Natural killer cell (primary cell): ENCODE results near the gene IGSF8. TPM values are rescaled to one million over a fixed set of nuclear protein-coding genes. Genes with fewer than 3 reads are reported as not detected.

Source experiments
- ATAC-seq, 3 donors: fragments of 150-1000 bp in 2 of 3; fragments of 200-7000 bp in 1 of 3; cut with Tn5 transposase; 1 replicate in 1 of 3; 2 replicates in 2 of 3; pipeline ENCODE4 v1.10.0; 2021; ENCODE audit warnings: mild to moderate bottlenecking in 2 of 3, moderate library complexity in 2 of 3
- DNase-seq, 2 donors: peaks; one replicate each; pipeline versions ENCODE4 v3.0.0 to v3.0.0-alpha.2; 2013 to 2021; ENCODE audit warnings: mixed read lengths in 1 of 2
- H3K27ac ChIP-seq: one replicate; pipeline ENCODE4 v1.5.1; 2013; ENCODE audit warnings: mild to moderate bottlenecking, low read length
- H3K27me3 ChIP-seq: one replicate; pipeline ENCODE4 v1.6.1; 2013; ENCODE audit warnings: low read length; ENCODE audit not compliant: control insufficient read depth, insufficient read depth
- H3K36me3 ChIP-seq: one replicate; pipeline ENCODE4 v1.6.1; 2013; ENCODE audit warnings: low read length; ENCODE audit not compliant: control insufficient read depth, insufficient read depth
- H3K4me1 ChIP-seq: one replicate; pipeline ENCODE4 v1.6.1; 2013; ENCODE audit warnings: low read length; ENCODE audit not compliant: control insufficient read depth, insufficient read depth
- H3K4me3 ChIP-seq: one replicate; pipeline ENCODE4 v1.5.1; 2013; ENCODE audit warnings: low read length
- H3K9me3 ChIP-seq: one replicate; pipeline ENCODE4 v1.6.1; 2013; ENCODE audit warnings: low read length; ENCODE audit not compliant: control insufficient read depth, insufficient read depth
- H3K27ac Mint-ChIP-seq, 2 donors: one replicate each; pipeline ENCODE4 v1.8.0; 2022; ENCODE audit warnings: mild to moderate bottlenecking in 2 of 2, mixed read lengths in 2 of 2, moderate library complexity in 1 of 2
- H3K27me3 Mint-ChIP-seq, 2 donors: one replicate each; pipeline ENCODE4 v1.8.0; 2022; ENCODE audit warnings: low read depth in 2 of 2, mixed read lengths in 2 of 2
- H3K36me3 Mint-ChIP-seq: one replicate; pipeline ENCODE4 v1.8.0; 2022; ENCODE audit warnings: mixed read lengths
- H3K4me1 Mint-ChIP-seq, 2 donors: one replicate each; pipeline ENCODE4 v1.8.0; 2022; ENCODE audit warnings: mixed read lengths in 2 of 2
- H3K4me3 Mint-ChIP-seq: one replicate; pipeline ENCODE4 v1.8.0; 2022; ENCODE audit warnings: mild to moderate bottlenecking, moderate library complexity, mixed read lengths
- H3K9me3 Mint-ChIP-seq, 2 donors: one replicate each; pipeline ENCODE4 v1.8.0; 2022; ENCODE audit warnings: mixed read lengths in 2 of 2
- CTCF ChIP-seq: fragments of 200-600 bp; IDR thresholded peaks from one replicate; pipeline ENCODE4 v1.8.0; 2022; ENCODE audit warnings: antibody characterized with exemption
- WGBS: methylation state at CpG from one replicate; pipeline ENCODE4 v1.1.7; 2013; ENCODE audit warnings: missing lambda C conversion rate; ENCODE audit not compliant: insufficient coverage; 5-methylcytosine and 5-hydroxymethylcytosine counted together
- intact Hi-C: fragments of 100-400 bp; cut with micrococcal nuclease; formaldehyde crosslinking; loops from one replicate; pipeline ENCODE4 v1.14.2; 2022
- total RNA-seq, 4 donors: library from RNA; stranded (reverse); fragments of 120-200 nt in 1 of 4; gene quantifications; one replicate each; pipeline versions ENCODE4 v1.2.3 to v1.2.4, GENCODE V29; 2013 to 2022

IGSF8 gene
- total RNA-seq, 3 donors from 2014 or later (not counting 1 experiment from before 2014, with no cell fraction given) = 26.3 to 35.3 (median 32.1) TPM

- peak overlapping the region; percentile 87 for H3K27ac ChIP-seq
- peak; percentile 85 to 93 (median 88) for ATAC-seq
- no peaks in the 10 kb centered on the region for H3K27me3 ChIP-seq
- H3K4me3 ChIP-seq = peak overlapping the region; percentile 39
- intact Hi-C loops = loop anchor here (2.0 kb wide), 1 partner anchor 14 kb away; no protein-coding TSS in a partner anchor
- 3% methylated on average over 32 of the region's 40 CpGs for WGBS
- no peak for TF ChIP-seq CTCF
- Mint-ChIP-seq H3K36me3 (no peaks in the 10 kb centered on the region), H3K27me3 (peaks cover 0 to 2% of the 10 kb centered on the region in 2 donors), H3K4me3 (peak overlapping the region; percentile 78), H3K4me1 (peaks cover 39 to 56% of the 10 kb centered on the region in 2 donors), H3K9me3 (no peaks in the 10 kb centered on the region), H3K27ac (peak overlapping the region; percentile 84 to 89)
- H3K9me3 ChIP-seq = no peaks in the 10 kb centered on the region
- H3K4me1 ChIP-seq = peaks cover 45% of the 10 kb centered on the region
- peak; percentile 89 to 97 for DNase-seq
- H3K36me3 ChIP-seq = peaks cover 6% of the 10 kb centered on the region
These were observed 588 bp upstream of the IGSF8 start for GRCh38 chr1:160098852-160099561.

GRCh38 chr1:160097151-160097910 is 1.1 kb downstream of the IGSF8 start:
- peaks cover 17% of the 10 kb centered on the region for H3K36me3 ChIP-seq
- ATAC-seq = no peak
- DNase-seq = peak in 1 of 2 donors; percentile 44
- WGBS = 84% methylated on average over 5 of the region's 5 CpGs
- H3K4me3 Mint-ChIP-seq = peak overlapping the region; percentile 95
- no peak overlapping the region for H3K27ac ChIP-seq
- no peaks in the 10 kb centered on the region for H3K9me3 Mint-ChIP-seq
- peak overlapping the region; percentile 83 to 89 for H3K27ac Mint-ChIP-seq
- no peak for TF ChIP-seq CTCF
- peak overlapping the region; percentile 77 for H3K4me3 ChIP-seq
- no peaks in the 10 kb centered on the region for H3K9me3 ChIP-seq
- H3K4me1 Mint-ChIP-seq = peaks cover 29 to 49% of the 10 kb centered on the region in 2 donors
- intact Hi-C loops = no loop called here
- H3K36me3 Mint-ChIP-seq = no peaks in the 10 kb centered on the region
- H3K4me1 ChIP-seq = peaks cover 35% of the 10 kb centered on the region
- H3K27me3 Mint-ChIP-seq = no peaks in the 10 kb centered on the region
- no peaks in the 10 kb centered on the region for H3K27me3 ChIP-seq

- Mint-ChIP-seq H3K36me3 (no peaks in the 10 kb centered on the region), H3K27me3 (no peaks in the 10 kb centered on the region), H3K4me1 (peaks cover 22 to 47% of the 10 kb centered on the region in 2 donors), H3K9me3 (no peaks in the 10 kb centered on the region), H3K27ac (peak overlapping the region in 1 of 2 donors; percentile 89), H3K4me3 (peak overlapping the region; percentile 40)
- Histone ChIP-seq H3K27me3 (no peaks in the 10 kb centered on the region), H3K4me1 (peaks cover 33% of the 10 kb centered on the region), H3K9me3 (no peaks in the 10 kb centered on the region), H3K36me3 (peaks cover 24% of the 10 kb centered on the region), H3K27ac (no peak overlapping the region), H3K4me3 (no peak overlapping the region)
- no peak for TF ChIP-seq CTCF
- ATAC-seq = no peak
- intact Hi-C loops = no loop called here
- no peak for DNase-seq
- whole genome bisulfite sequencing = 81% methylated on average over 4 of the region's 4 CpGs
These were observed 1.9 kb downstream of the IGSF8 start for GRCh38 chr1:160096274-160097116.
